GM18505 (cell line): ENCODE data around the gene GRK6.

Experiments used
- ATAC-seq: cut with Tn5 transposase; IDR thresholded peaks from one replicate; pipeline ENCODE4 v1.9.1; 2021; ENCODE audit not compliant: unreplicated experiment
- POLR2A ChIP-seq: IDR thresholded peaks from 4 replicates; pipeline ENCODE4 v1.6.1; 2011; ENCODE audit warnings: borderline replicate concordance; ENCODE audit not compliant: insufficient read depth, insufficient read length; ENCODE audit errors: extremely low read depth

Gene GRK6

DNA sequence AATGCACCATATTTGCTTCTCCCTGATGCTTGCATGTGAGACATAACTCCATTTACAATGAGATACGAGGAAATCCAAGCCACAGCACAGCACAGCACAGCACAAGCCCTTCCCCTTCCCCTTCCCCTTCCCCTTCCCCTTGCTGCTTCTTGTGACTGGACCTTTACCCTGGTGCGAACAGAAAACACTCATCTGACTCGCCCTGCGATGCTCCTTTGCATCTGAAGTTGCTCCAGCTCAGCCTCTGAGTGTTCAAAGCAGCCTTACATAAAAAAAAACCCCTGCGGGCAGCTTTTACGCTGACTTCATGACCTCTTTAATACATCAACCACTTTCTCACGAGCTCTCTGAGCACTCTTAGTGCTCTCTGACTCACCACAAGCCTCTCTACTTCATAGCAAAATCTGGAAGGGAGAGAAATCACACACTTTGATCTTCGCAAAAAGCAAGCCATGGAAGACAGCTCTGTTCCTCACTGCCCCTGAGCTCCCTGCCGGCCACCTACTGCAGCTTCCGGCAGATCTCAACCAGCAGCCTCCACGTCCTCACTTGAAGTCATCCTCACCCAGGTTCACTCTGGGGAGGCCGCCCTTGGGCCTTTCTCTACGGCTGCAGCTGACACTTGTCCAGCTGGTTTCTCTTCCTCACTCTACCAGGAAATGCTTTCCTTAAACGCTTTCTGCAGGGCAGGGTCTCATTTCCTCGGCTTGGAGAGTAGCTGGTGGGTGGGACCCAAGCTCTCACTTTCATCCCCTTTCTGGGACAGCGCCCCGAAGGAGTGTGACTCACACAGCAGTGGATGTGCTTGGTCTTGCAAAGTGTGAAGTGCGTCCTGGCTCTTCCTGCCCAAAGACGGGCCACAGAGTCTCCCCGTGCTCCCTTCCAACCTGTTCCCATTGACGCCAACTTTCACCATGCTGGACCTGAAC is 37.0 kb upstream of the GRK6 start:
- ATAC-seq: no peak
- TF ChIP-seq POLR2A: no peak

DNA sequence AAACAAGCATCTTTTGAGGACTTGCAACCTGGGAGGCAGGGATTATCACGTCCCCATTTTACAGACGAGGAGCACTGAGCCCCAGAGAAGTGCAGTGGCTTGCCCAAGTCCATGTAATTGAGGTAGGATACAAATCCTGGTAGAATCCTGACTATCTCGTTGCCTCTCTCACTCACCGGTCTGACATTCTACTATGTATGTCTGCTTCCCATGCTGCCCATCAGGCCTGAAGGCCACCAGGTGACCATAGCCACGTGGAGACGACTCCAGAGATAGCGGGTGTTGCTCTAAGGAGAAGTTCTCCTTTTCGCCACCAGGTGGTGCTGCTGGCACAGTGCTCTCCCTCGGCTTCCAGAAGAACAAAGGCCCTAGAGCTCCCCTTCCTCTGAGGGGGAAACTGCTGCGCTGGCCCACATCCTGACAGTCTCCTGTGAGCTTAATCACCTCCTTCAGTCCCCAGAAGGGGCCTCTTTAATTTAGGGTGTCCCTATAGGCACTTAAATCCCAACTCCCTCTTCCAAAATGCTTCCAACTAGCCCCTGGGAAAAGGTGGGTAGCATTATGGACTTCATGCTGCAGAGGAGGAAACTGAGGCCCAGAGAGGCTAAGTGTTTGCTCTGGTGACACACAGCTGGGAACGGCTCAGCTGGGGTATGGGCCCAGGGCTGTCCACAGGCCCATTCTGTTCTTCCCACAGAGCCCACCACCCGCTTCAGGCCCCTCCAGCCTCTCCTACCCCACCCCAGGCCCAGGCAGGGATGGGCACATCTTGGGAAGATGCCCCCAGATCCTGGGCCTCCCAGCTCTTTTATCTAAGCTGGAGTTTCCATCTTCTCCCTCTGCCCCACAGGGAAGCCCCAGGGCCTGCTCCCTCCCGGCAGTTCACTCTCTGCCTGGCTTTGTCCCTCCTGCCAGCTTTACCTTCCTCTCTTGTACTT is 35.8 kb upstream of the GRK6 start:
- no peak for ATAC-seq
- TF ChIP-seq POLR2A: no peak

DNA sequence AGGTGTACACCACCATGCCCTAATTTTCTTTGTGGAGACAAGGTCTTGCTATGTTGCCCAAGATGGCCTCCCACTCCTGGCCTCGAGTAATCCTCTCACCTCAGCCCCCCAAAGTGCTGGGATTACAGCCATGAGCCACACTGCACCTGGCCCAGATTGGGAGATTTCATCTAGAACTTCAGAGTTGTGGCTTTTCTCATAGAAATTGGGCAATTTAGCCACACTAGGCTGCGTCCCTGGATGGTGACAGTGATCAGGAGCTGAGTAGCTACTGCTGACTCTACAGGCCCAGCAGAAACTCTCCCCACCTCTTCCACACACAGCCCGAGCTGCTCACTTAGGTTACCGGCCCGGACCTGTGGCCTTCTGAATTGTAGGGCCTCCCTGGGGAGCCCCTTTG is 33.7 kb upstream of the GRK6 start:
- TF ChIP-seq POLR2A: no peak
- ATAC-seq: no peak

- no peak for ATAC-seq
- no peak for TF ChIP-seq POLR2A
These were observed 33.2 kb upstream of the GRK6 start for GRCh38 chr5:177393206-177393765.

GRCh38 chr5:177393990-177394389 is 32.5 kb upstream of the GRK6 start:
- no peak for ATAC-seq
- TF ChIP-seq POLR2A: no peak

GRCh38 chr5:177396078-177396477 is 30.4 kb upstream of the GRK6 start:
- no peak for ATAC-seq

GRCh38 chr5:177396807-177397206 is 29.7 kb upstream of the GRK6 start:
- ATAC-seq: no peak
- no peak for TF ChIP-seq POLR2A

More at GRCh38 chr5:177396078-177396477, 30.4 kb upstream of the GRK6 start:
- no peak for TF ChIP-seq POLR2A

DNA sequence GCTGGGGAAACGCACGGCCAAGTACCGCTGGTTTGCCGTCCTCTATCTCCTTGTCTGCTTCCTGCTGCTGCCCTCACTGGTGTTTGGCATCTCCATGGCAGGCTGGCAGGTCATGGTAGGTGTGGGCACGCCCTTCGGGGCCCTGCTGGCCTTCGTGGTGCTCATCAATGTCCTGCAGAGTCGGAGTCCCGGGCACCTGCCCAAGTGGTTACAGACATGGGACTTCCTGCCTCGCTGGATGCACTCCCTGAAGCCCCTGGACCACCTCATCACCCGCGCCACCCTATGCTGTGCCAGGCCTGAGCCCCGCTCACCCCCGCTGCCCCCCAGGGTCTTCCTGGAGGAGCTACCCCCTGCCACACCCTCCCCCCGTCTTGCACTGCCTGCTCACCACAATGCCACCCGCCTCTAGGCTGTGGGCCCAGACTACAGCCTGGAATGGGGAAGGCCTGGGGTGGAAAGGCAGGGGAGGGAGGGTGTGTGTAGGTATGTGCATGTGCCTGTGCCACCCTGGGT is 28.5 kb upstream of the GRK6 start:
- no peak for ATAC-seq
- TF ChIP-seq POLR2A: no peak

GRCh38 chr5:177399997-177400868 is 26.2 kb upstream of the GRK6 start, which contains the start of gene PFN3:
TSS of gene PFN3 (minus strand) at chr5:177400661. CDS start at chr5:177400576, 85 bp downstream.
- TF ChIP-seq POLR2A: no peak
- ATAC-seq: no peak

- TF ChIP-seq POLR2A: no peak
- no peak for ATAC-seq
These were observed 24.0 kb upstream of the GRK6 start for GRCh38 chr5:177402271-177403043.

DNA sequence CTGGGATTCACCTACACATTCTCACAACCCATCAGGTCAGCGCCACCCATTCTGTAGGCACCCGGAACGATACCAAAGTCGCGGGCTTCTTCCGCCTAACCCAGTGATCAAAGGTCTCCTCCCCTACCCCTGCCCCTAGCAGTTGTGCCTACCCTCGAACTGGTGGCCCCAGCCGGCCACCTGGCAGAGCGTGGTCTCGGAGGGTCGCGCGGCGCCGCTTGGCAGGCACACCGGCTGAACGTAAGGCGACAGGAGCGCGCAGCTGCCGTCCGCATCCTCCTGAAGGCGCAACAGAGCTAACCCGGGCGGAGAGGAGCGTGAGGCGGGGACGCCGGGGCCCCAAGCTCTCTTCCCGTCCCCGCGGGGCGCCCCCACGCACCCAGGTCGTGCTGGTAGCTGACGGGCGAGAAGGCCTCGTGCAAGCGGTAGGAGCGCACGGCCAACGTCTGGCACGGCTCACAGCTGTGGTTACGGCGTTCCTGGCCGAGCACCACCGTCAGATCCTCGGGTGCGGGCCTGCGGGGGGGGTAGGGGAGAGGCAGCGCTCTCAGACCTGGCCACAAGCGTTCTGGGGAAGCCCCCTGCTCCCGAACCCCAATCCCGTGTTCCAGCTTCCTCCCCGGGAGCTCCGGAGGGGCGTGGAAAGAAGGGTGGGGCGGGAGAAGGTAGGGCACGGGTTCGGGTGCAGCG is 23.2 kb upstream of the GRK6 start:
- TF ChIP-seq POLR2A: no peak
- peak; percentile 16 for ATAC-seq
